ENCODE results near the gene STYXL1.
"Not testable (repeated sequence)": the region's sequence is repeated elsewhere in the genome, so short reads cannot be mapped to it uniquely, and the experiment has no call there.

The STYXL1 gene, protein sequence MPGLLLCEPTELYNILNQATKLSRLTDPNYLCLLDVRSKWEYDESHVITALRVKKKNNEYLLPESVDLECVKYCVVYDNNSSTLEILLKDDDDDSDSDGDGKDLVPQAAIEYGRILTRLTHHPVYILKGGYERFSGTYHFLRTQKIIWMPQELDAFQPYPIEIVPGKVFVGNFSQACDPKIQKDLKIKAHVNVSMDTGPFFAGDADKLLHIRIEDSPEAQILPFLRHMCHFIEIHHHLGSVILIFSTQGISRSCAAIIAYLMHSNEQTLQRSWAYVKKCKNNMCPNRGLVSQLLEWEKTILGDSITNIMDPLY

DNA sequence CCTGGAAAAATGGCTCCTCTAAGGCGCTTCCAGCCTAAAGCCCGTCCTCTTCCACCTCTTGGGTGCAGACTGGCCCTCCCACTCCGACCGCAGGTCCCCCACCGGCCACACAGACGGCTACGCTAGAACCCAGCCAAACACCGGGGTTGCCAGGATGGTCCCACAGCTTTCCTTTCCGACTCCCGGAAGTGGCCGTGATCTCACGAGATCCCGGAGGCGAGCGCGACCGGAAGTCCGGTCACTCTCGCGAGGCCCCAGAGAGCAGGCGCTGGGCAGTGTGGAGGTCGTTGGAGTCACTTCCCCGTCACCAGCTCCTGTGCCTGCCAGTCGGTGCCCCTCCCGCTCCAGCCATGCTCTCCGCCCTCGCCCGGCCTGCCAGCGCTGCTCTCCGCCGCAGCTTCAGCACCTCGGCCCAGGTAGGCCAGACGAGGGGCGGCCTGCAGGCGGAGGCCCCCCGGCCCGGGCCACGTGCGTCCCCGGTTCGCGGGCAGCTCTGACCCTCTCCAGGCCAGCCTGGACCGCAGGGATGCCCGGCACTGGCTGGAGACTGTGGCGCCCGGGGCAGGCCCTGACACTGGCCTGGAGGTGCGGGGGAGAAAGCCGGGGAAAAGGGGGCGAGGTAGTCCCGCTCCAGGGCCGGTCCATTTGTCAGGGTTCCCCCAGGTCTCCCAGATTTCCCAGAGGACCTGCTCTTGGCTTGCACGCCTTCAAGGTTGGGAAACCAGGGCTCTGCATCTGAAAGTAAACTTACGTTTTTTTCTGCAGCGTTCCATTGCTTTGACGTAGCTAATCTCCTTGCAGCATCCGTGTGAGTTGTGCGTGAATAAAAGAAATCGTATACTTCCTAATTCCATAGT is at the start of gene STYXL1, which contains the start of gene MDH2:
STYXL1 (minus strand) TSS at position 190 of the 857 bp plus-strand sequence. CDS start 17,477 bp downstream, outside the sequence.
MDH2 (plus strand) TSS at position 296 of the 857 bp plus-strand sequence; CDS start at position 351, 55 bp downstream.
- DNase-seq, result peak; percentile 95 to 99

DNA sequence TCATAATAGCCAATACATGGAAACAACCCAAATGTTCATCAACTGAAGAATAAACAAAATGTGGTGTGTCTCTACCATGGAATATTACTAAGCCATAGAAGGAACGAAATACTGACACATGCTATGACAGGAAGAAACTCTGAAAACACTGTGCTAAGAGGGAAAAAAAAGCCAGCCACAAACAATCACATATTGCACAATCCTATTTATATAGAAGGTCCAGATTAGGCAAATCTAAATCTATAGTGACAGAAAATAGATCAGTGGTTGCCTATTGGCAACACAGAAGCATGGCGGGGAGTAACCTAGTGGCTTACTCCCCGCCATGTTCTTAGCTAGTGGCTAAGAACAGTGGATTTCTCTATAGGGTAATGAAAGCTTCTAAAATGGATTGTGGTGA is 48.1 kb upstream of the STYXL1 start:
- DNase-seq, result no peak

DNA sequence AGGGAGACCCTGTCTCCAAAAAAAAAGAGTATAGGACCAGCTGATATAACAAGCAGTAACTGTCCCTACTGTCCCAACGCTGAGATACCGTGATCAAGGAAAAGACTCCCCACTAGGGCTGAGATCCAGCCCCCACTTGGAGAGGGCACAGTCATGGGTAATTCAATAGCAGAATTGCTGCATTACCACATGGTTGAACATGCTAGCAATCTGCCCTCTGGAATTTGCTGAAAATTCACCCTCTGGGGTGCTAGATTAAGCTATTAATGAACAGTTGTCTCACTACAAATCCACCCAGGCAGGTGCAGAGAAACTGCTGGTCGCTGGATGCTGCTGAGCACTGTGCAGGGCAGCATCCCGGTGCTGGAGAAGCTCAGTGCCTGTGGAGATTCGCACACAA is 46.5 kb upstream of the STYXL1 start:
- DNase-seq, result not testable (repeated sequence)

DNA sequence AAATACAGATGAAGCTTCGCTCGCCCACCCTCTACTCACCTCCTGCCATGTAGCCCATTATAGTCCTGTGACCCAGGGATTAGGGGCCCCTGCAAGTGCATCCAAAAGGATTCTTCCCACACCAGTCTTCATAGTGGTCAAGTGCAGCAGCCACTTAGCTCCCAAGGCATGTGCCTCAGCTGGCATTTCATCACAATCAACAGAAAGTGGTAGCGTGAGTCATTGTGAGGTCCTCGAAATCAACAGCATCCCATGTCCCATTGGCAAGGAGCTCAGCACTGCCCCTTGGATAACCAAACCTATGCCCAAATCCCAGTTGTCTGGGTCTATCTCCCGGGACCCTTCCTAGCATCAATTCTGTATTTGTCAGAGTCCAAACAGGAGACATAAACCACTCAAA is 45.7 kb upstream of the STYXL1 start:
- not testable (repeated sequence) for DNase-seq

DNA sequence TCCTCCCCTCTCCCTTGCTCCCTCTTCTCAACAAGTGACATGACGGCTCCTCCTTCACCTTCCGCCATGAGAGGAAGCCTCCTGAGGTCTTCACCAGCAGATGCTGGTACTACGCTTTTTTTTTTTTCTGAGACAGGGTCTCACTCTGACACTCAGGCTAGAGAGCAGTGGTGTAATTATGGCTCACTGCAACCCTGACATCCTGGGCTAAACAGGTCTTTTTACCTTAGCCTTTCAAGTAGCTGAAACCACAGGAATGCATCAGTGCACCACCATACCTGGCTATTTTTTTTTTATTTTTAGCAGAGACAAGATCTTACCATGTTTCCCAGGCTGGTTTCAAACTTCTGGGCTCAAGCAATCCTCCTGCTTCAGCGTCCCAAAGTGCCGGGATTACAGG is 43.7 kb upstream of the STYXL1 start:
- DNase-seq, result no peak

DNA sequence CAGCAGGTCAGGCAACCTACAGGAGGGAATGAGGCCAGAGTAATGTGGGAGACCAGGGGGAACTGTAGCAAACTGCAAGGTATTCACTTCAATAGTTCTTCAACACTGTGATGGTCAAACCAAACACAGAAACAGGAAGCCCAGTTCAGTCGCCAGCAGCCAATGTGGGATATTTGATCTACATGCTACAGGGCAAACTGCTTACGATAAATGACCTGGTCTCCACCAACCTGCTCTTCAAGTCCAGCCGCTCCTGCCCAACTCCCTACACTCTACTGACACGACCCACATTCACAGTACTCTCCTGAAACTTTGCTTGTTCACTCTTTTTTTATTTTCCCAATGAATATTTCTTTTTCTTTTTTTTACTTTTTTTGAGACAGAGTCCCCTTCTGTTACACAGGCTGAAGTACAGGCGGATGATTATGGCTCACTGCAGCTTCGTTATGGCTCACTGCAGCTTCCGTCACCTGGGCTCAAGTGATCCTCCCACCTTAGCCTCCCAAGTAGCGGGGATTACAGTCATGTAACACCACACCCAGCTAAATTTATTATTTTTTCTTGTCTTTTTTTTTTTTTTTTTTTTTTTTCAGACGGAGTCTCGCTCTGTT is 42.2 kb upstream of the STYXL1 start:
- DNase-seq, result peak; percentile 29 to 65

DNA sequence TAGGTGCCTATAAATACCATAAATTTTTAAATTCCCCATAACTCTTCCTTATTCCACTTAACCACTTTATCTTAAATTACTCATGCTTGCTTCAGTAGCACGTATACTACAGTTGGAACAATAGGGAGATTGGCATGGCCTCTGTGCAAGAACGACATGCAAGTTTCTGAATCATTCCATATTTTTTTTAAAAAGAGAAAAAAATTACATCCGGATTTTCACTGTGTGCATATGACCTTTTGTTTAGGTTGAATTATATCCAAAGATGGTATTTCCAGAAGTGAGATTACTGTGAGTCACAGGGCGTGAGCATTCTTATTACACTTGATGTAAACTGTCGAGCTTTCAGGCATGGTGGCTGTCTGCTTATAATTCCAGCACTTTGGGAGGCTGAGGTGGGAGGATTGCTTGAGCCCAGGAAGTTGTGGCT is 39.6 kb upstream of the STYXL1 start:
- not testable (repeated sequence) for DNase-seq

DNA sequence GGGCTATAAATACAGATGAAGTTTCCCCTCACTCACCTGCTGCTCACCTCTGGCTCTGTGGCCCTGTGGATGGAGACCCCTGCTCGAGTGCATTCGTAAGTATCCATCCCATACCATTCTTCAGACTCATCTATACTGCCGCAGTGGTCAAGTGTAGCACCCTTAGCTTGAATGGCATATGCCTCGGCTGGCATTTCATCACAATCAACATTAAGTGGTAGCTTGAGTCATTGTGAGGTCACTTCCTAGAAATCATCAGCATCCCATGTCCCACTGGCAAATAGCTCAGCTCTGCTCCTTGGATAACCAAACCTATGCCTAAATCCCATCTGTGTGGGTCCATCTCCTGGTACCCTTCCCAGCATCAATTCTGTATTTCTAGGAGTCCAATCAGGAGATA is 38.3 kb upstream of the STYXL1 start:
- DNase-seq, result no peak

DNA sequence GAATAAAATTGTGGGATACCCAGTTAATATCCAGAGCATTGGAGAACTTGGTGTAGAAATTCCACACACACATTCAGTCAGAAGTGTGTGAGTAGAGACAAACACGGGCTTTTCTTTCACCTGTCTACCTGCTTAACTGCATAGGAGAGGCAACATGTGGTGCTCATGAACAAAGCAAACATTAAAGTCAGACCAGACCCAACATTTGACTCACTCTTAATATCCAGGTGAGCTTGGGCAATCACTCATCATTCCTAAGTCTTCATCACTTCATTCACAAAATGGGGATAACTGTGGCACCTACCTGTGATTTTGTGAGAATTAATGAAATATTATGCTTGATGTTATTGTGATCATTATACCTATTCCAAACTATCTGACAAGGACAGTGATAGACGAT is 36.3 kb upstream of the STYXL1 start:
- DNase-seq, result not testable (repeated sequence)

DNA sequence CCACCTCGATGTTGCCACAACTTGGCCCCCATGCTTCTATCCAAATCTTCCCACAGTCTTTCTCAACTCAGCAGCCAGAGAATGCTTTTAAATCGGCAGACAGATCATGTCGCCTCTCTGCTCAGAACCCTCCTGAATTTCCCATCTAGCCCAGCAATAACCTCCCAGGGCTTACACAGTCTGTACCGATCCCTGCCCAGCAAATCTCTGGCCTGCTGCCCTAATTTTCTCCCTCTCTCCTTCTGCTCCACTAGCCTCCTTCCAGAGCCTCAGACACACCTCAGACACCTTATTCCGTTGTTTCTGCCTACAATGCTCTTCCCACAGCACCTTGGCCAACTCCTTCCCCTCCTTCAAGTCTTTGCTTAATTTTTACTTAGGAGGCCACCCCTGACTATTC is 32.4 kb upstream of the STYXL1 start:
- DNase-seq, result no peak

DNA sequence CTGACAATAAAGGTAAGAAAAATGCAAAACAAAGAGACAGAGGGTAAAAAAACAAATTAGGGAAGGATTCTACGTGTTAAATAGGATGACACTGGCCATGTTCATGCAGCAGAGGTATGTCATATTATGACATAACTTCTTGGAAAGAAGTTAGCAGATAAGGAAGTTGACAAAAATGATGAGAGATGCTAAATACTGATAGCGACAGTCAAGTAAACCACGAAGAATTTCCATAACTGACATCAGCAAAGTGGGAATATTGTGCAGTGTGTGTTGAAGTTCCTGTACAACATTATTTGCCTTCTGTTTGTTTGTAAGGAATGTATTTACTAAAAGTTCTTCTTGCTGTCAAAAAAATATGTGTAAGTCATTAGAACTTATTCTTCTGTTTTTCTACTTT is 29.6 kb upstream of the STYXL1 start:
- DNase-seq, result peak; percentile 22 to 54

DNA sequence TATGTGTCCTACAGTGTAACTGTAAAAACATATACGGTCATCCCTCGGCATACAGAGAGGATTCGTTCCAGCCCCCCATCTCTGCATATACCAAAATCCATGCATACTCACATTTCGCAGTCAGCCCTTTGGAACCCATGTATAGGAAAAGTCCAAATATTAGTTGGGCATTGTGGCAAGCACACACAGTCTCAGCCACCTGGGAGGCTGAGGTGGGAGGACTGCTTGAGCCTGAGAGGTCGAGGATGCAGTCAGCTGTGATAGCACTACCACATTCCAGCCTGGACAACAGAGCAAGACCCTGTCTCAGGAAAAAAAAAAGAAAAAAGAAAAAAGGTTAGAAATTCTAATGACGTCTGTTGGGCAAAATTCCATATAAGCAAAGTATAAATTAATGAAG is 29.2 kb upstream of the STYXL1 start:
- DNase-seq, result no peak

DNA sequence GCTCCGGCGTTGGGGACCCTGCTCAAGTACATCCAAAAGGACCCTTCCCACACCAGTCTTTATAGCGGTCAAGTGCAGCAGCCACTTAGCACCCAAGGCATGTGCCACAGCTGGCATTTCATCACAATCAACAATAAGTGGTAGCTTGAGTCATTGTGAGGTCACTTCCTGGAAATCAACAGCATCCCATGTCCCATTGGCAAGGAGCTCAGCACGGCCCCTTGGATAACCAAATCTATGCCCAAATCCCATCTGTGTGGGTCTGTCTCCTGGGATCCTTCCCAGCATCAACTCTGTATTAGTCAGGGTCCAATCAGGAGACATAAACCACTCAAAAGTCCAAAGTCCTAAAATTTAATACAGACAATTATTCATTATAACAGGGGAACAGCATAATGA is 27.2 kb upstream of the STYXL1 start:
- no peak for DNase-seq

DNA sequence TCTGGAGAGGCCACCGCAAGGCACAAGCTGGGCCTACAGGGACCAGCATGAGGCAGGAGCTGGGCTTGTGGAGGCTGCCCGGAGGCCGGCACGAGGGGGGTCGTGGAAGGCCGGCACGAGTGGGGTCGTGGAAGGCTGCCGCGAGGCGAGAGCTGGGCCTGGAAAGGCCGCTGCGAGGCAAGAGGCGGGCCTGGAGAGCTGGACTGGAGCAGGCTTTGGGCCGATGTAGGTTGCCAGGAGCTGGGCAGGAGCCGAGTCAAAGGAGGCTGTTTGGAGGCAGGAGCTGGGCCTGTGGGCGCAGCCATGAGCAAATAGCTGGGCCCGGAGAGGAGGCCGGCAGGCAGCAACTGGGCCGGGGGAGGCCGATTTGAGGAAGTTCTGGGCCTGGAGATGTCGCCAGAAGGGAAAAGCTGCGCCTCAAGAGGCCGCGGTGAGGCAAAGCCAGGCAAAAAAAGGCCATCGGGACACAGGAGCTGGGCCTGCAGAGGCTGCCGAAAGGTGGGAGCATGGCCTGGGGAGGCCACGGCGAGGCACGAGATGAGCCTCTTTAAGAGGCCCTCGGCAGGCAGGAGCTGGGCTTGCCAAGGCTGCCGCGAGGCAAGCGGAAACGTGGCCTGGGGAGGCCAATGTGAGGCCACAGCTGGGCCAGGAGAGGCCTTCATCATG is 26.6 kb upstream of the STYXL1 start:
- no peak for DNase-seq

DNA sequence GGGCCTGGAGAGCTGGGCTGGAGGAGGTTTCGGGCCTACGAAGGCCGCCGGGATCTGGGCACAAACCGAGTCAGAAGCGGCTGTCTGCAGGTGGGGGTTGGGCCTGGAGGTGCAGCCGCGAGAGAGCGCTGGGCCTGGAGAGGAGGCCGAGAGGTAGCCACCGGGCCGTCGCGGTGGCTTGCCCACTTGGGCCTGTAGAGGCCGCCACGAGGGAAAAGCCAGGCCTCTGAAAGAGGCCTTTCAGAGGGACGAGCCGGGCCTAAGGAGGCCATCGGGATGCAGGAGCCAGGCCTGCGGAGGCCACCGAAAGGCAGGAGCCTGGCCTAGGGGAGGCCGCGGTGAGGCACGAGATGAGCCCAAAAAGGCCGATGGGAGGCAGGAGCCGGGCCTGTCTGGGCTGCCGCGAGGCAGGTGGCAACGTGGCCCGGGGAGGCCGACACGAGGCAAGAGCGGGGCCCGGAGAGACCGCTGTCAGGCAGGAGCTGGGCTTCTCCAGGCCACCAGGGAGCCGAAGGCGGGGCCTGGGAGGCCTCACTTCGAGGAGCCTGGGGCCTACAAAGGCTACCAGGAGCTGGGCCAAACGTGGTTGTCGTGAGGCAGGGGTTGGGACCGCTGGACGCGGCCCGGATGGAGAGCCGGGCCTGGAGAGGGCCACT is 25.7 kb upstream of the STYXL1 start:
- no peak for DNase-seq

DNA sequence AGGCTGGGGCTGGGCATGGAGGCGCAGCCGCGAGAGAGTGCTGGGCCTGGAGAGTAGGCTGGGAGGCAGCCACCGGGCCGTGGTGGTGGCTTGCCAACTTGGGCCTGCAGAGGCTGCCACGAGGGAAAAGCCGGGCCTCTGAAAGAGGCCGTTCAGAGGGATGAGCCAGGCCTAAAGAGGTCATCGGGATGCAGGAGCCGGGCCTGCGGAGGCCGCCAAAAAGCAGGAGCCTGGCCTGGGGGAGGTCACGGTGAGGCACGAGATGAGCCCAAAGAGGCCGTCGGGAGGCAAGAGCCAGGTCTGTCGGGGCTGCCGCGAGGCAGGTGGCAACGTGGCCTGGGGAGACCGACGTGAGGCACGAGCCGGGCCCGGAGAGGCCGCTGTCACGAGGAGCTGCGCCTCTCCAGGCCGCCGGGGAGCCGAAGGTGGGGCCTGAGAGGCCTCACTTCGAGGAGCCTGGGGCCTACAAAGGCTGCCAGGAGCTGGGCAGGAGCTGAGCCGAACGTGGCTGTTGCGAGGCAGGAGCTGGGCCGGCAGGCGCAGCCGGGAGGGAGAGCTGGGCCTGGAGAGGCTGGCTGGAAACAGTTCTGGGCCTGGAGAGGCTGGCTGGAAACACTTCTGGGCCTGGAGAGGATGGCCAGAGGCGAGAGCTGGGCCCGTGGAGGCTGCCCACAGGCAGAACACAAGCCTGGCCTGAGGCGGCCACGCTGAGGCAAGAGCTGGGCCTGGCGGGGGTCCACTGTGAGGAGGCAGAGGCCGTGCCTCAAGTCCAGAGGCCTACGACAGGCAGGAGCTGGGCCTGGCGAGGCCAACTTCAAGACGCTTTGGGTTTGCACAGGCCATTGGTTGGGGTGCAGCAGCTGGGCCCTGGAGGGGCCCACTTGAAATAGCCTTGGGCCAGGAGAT is 24.7 kb upstream of the STYXL1 start:
- DNase-seq, result no peak

DNA sequence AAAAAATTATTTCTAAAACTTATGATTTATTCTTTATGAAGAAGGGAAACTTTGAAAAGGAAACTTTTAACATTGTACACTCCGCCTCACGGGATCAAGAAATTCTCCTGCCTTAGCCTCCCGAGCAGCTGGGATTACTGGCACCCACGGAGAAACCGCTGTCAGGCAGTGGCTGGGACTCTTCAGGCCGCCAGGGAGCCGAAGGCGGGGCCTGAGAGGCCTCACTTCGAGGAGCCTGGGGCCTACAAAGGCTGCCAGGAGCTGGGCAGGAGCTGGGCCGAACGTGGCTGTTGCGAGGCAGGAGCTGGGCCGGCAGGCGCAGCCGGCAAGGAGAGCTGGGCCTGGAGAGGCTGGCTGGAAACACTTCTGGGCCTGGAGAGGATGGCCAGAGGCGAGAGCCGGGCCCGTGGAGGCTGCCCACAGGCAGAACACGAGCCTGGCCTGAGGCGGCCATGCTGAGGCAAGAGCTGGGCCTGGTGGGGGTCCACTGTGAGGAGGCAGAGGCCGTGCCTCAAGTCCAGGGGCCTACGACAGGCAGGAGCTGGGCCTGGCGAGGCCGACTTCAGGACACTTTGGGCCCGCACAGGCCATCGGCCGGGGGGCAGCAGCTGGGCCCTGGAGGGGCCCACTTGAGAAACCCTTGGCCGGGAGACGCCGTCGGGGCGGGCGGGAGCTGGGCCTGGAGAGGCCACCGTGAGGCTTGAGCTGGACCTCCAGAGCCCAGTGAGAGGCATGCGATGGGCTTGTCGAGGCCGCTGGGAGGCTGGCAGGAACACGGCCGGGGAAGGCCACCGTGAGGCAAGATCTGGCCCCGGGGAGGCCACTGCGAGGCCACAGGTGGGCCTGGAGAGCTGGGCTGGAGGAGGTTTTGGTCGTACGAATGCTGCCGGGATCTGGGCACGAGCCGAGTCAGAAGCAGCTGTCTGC is 23.8 kb upstream of the STYXL1 start:
- peak in 1 of 2 experiments; percentile 20 for DNase-seq

DNA sequence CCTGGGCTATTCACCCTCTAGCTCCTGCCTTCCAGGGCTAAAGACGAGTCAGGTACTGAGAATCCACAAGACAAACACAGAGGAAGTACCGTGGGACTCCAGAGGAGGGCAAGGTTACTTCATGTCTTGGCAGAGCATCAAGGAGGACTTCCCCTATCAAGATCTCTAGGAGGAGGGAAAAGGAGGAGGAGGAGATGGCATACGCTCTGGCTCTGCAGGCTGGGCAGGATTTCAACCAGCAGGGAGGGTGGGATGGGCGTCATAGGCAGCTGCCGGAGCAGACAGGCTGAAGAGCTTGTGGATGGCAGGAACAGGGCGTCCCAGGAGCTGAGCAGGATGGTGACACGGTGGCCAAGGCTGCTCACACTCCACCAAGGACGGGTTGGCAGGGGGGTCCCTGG is 21.4 kb upstream of the STYXL1 start:
- DNase-seq, result peak; percentile 13 to 54

DNA sequence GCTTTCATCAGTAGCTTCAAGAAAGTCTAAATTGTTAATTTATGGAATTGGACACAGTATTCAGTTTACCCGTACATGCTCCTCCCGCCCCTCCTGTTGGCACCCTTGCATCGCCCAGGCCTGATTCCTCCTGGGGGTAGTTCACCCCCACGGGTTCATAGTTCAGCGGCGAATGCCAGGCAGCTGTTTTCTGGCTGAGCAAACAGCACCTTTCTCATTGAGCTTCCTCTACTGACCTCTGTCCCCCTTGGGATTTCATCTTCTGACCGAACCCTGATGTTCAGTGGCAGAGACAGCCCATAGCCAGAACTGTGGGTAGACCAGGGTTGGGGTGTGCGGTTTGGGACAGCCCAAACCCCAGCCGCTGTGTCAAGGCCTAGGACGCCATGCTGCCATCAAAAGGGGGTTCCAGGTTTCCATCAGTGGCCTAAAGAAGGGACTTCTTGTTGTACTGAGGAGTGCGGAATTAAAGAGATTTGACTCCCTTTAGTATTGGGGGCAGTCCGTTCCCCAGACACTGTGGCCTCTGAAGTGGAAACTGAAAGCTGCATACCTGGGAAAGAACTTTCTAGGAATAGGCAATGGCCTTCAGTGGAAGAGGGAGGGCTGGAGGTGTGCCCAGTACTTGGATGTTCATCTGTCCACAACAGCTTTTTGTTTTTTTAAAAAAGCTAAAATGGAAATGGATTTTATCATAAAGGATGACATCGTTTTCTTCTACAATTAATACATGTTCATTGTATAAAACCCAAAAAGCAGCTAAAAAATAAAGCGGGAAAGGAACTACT is 19.1 kb upstream of the STYXL1 start:
- no peak for DNase-seq

All from NCI-H526 (cell line).